Activated effector memory CD4-positive, alpha-beta T cell treated with anti-CD3 and anti-CD28 coated beads, Interleukin-2, amount 50 U/mL, for 16 hours (primary cell): ENCODE measurements around the gene INMT.
A peak's percentile ranks its signal among the peaks of the same experiment; 100 is the strongest.

Experiments used
- DNase-seq: peaks from one replicate; pipeline ENCODE4 v3.0.0-alpha.2; 2020

The INMT gene

GRCh38 chr7:30754315-30754877 lies 2.5 kb downstream of the INMT start:
- no peak for DNase-seq

- DNase-seq: no peak
Measured at GRCh38 chr7:30755384-30756154, 3.6 kb downstream of the INMT start.

- no peak for DNase-seq
Measured at GRCh38 chr7:30757342-30757692, 5.4 kb downstream of the INMT start.

- DNase-seq: no peak
Measured at GRCh38 chr7:30760514-30761213, 8.7 kb downstream of the INMT start.

GRCh38 chr7:30761214-30762156 lies 9.6 kb downstream of the INMT start:
- no peak for DNase-seq

- no peak for DNase-seq
Measured at GRCh38 chr7:30764030-30764975, 12.4 kb downstream of the INMT start.

GRCh38 chr7:30765408-30765807 lies 13.5 kb downstream of the INMT start:
- no peak for DNase-seq

GRCh38 chr7:30770845-30771173 lies 18.9 kb downstream of the INMT start:
- no peak for DNase-seq

GRCh38 chr7:30771174-30771879 lies 19.4 kb downstream of the INMT start, which contains the start of gene MINDY4:
TSS of gene MINDY4 (plus strand) at chr7:30771417. CDS start at chr7:30771494, 77 bp downstream.
- DNase-seq: peak; percentile 88

- DNase-seq: no peak
Measured at GRCh38 chr7:30771880-30772425, 20.0 kb downstream of the INMT start.

GRCh38 chr7:30772984-30773383 lies 21.0 kb downstream of the INMT start:
- DNase-seq: no peak

- no peak for DNase-seq
Measured at GRCh38 chr7:30775992-30776391, 24.1 kb downstream of the INMT start.

GRCh38 chr7:30776971-30777370 lies 25.0 kb downstream of the INMT start:
- no peak for DNase-seq

GRCh38 chr7:30778255-30779025 lies 26.5 kb downstream of the INMT start:
- no peak for DNase-seq

GRCh38 chr7:30779574-30779973 lies 27.6 kb downstream of the INMT start:
- DNase-seq: no peak

- DNase-seq: peak; percentile 50
Measured at GRCh38 chr7:30780941-30781340, 29.0 kb downstream of the INMT start.

- no peak for DNase-seq
Measured at GRCh38 chr7:30782690-30783089, 30.8 kb downstream of the INMT start.

- DNase-seq: no peak
Measured at GRCh38 chr7:30785786-30786185, 33.9 kb downstream of the INMT start.

GRCh38 chr7:30787486-30787885 lies 35.6 kb downstream of the INMT start:
- DNase-seq: no peak
